ENCODE measurements around the gene CDSN.

CDSN gene

GRCh38 chr6:31145386-31145785 is 25.1 kb upstream of the CDSN start:
- DNase-seq (ENCODE audit: low spot score) = no peak

GRCh38 chr6:31144970-31145340 is 24.7 kb upstream of the CDSN start:
- no peak for DNase-seq (ENCODE audit: low spot score)

GRCh38 chr6:31144296-31144969 is 24.2 kb upstream of the CDSN start:
- no peak for DNase-seq (ENCODE audit: low spot score)

- DNase-seq (ENCODE audit: low spot score) = no peak
These were observed 22.9 kb upstream of the CDSN start for GRCh38 chr6:31143148-31143547.

- DNase-seq (ENCODE audit: low spot score) = no peak
These were observed 22.1 kb upstream of the CDSN start for GRCh38 chr6:31142361-31142761.

GRCh38 chr6:31140643-31141042 is 20.4 kb upstream of the CDSN start:
- DNase-seq (ENCODE audit: low spot score) = no peak

GRCh38 chr6:31139599-31139998 is 19.4 kb upstream of the CDSN start:
- DNase-seq (ENCODE audit: low spot score) = no peak

- no peak for DNase-seq (ENCODE audit: low spot score)
These were observed 18.7 kb upstream of the CDSN start, which contains the start of gene PSORS1C2 for GRCh38 chr6:31138982-31139381. PSORS1C2 (minus strand) TSS chr6:31139066; CDS start chr6:31139026, 40 bp downstream.

- DNase-seq (ENCODE audit: low spot score) = no peak
These were observed 15.5 kb upstream of the CDSN start for GRCh38 chr6:31135710-31136109.

- no peak for DNase-seq (ENCODE audit: low spot score)
These were observed 12.6 kb upstream of the CDSN start for GRCh38 chr6:31132806-31133205.

- DNase-seq (ENCODE audit: low spot score) = no peak
These were observed 11.3 kb upstream of the CDSN start for GRCh38 chr6:31131595-31131994.

GRCh38 chr6:31130751-31131150 is 10.5 kb upstream of the CDSN start:
- DNase-seq (ENCODE audit: low spot score) = no peak

- DNase-seq (ENCODE audit: low spot score) = no peak
These were observed 8.9 kb upstream of the CDSN start for GRCh38 chr6:31129130-31129529.

GRCh38 chr6:31128093-31128676 is 7.9 kb upstream of the CDSN start:
- peak; percentile 71 for DNase-seq (ENCODE audit: low spot score)

- DNase-seq (ENCODE audit: low spot score) = no peak
These were observed 6.3 kb upstream of the CDSN start for GRCh38 chr6:31126396-31127175.

- no peak for DNase-seq (ENCODE audit: low spot score)
These were observed 5.5 kb upstream of the CDSN start for GRCh38 chr6:31125586-31126363.

- no peak for DNase-seq (ENCODE audit: low spot score)
These were observed 4.9 kb upstream of the CDSN start for GRCh38 chr6:31125162-31125561.

- DNase-seq (ENCODE audit: low spot score) = no peak
These were observed 2.8 kb upstream of the CDSN start for GRCh38 chr6:31122791-31123706.

- no peak for DNase-seq (ENCODE audit: low spot score)
These were observed 1.0 kb upstream of the CDSN start for GRCh38 chr6:31121131-31121790.

- no peak for DNase-seq (ENCODE audit: low spot score)
These were observed 2.1 kb downstream of the CDSN start for GRCh38 chr6:31118178-31118577.

Measured in CD4-positive, alpha-beta T cell treated with Interleukin-6 at 100 ng/mL for 8 hours (primary cell).